ENCODE measurements around the gene PAK5.

PAK5 gene

GRCh38 chr20:9616455-9616805 lies 222.4 kb downstream of the PAK5 start:
- no peak for DNase-seq (ENCODE audit: low spot score)

- DNase-seq (ENCODE audit: low spot score) = no peak
These were observed 223.0 kb downstream of the PAK5 start for GRCh38 chr20:9615766-9616454.

- no peak for DNase-seq (ENCODE audit: low spot score)
These were observed 223.8 kb downstream of the PAK5 start for GRCh38 chr20:9615118-9615517.

DNA sequence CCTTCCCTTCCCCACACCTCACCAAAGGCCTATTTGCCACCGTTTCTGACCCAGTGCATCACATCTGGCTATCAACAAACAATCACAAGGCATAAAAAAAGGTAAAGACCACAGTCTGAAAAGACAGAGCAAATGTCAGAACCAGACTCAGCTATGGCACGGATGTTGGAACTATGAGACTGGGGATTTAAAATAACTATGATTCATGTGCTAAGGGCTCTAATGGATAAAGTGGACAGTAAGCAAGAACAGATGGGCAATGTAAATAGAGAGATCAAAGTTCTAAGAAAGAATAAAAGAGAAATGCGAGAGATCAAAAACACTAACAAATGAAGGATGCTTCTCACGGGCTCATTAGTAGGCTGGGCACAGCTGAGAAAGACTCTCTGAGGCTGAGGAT lies 225.0 kb downstream of the PAK5 start:
- DNase-seq (ENCODE audit: low spot score) = no peak

DNA sequence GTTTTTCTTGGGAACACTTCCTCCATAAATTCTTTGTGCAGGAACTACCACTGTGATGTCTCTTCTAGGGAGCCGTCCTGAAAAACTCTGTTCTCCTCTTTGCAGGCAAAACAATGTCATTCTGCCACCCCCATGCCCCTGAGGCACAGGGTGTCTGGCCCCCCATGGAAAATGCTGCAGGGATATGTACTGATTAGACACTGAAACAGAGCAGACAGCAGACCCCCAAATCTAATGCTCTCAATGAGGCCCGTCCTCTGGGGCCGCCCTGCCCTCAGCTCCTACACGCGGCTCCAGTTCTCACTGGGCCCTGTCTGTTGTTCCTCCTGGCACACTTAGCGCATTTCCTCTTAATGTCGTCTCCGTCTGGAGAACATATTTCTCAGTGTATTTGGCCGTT lies 227.0 kb downstream of the PAK5 start:
- DNase-seq (ENCODE audit: low spot score) = no peak

- no peak for DNase-seq (ENCODE audit: low spot score)
These were observed 228.2 kb downstream of the PAK5 start for GRCh38 chr20:9610665-9611064.

- DNase-seq (ENCODE audit: low spot score) = peak; percentile 38
These were observed 228.9 kb downstream of the PAK5 start for GRCh38 chr20:9609887-9610502.

GRCh38 chr20:9608639-9609340 lies 230.1 kb downstream of the PAK5 start:
- DNase-seq (ENCODE audit: low spot score) = no peak

DNA sequence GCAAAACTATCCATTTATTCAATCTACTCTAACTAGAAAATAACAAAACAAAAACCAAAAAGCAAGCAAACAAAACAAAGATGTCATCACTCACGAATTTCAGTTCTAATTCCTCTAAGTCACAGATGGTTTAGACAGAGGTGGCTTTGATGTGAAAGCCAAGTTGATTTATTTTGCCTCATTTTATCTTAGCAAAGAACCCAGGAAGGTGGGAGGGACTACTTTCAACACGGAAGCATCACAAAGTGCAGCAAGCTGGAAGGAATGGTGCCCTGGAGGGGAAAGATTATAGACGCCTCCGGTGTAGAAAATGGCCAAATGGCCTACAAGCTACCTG lies 236.1 kb downstream of the PAK5 start:
- no peak for DNase-seq (ENCODE audit: low spot score)

DNA sequence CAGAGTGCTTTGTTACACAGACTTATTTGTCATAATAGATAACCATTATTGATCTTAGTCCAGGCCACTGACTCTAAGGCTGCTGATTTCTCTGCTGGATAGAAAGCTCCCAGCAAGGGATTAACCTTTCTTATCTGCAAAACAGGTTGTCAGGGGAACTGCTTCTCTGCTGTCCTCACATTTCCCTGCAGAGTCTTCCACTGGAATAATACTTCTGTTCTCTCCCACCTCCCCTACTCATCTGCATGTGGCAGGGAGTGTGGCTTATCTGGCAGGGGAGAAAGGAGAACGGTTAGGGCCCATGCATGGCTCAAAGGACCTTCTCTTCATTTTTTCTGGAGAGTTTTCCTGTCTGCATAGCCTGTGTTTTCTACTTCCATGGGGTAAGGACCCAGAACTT lies 238.3 kb downstream of the PAK5 start:
- DNase-seq (ENCODE audit: low spot score) = no peak

DNA sequence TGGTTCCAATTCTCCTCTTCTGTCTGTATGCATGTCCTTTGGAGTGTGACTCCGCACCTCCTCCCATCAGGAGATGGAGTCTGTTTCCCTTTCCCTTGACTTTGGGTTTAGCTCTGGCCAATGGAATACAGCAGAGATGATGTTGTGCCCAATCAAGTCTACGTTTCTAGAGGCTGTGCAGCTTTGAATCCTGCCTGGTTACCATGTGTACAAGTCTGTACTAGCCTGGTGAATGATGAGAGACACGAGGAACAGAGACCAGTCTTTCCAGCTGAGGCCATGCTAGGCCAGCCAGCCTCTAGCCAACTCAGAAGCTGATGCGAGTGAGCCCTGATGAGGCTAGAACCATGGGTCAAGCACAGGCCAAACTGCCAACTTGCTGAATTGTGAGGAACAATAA lies 241.3 kb downstream of the PAK5 start:
- DNase-seq (ENCODE audit: low spot score) = no peak

GRCh38 chr20:9595763-9596162 lies 243.1 kb downstream of the PAK5 start:
- no peak for DNase-seq (ENCODE audit: low spot score)

GRCh38 chr20:9594284-9594875 lies 244.5 kb downstream of the PAK5 start:
- no peak for DNase-seq (ENCODE audit: low spot score)

DNA sequence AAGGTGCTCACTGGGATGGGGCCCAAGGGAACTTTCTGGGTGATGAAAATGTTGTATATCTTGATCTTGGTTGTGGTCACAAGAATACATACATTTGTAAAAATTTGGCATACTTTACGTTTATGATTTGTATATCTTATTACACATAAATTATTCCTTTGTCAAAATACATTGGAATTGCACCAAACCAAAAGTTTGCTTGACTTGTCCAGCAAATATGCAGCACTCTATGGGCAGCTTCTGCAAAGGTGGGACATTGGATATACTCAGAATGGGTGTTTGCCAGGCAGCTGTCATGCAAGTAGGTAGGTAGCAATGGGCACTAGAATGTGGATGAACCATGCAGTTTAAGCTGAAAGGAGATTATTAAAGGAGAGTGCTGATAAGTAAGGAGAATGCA lies 246.5 kb downstream of the PAK5 start:
- DNase-seq (ENCODE audit: low spot score) = no peak

DNA sequence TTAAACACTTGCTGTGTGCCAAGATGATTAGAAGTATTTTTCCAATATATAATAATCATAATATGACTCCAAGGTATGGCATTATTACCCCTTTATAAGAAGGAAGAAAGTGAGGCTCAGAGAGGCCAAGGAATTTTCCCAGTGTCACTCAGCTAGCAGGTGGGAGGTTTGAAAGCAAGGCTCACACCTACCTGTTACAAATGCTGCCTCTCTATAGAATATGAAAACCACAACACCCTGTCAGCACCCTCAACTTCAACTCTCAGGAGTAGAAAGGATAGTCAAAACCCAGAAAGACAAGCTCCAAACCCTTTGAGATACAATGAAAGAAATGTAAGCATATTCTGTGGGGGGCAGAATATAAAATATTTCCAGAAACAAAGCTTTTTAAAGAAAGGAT lies 247.8 kb downstream of the PAK5 start:
- no peak for DNase-seq (ENCODE audit: low spot score)

DNA sequence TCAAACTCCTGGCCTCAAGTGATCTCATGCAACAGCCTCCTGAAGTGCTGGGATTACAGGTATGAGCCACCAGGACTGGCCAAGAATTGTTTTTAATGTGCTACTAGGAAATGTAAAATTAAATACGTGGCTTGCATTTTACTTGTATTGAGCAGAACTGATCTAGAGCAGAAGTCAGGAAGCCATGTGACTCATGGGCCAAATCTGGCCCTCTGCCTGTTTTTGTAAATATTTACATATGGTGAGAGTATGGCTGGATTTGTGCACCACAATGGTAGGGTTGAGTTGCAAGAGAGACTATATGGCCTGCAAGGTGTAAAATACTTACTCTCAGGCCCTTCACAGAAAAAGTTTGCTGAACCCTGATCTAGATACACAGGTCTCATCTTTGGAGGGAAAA lies 248.7 kb downstream of the PAK5 start:
- DNase-seq (ENCODE audit: low spot score) = no peak

DNA sequence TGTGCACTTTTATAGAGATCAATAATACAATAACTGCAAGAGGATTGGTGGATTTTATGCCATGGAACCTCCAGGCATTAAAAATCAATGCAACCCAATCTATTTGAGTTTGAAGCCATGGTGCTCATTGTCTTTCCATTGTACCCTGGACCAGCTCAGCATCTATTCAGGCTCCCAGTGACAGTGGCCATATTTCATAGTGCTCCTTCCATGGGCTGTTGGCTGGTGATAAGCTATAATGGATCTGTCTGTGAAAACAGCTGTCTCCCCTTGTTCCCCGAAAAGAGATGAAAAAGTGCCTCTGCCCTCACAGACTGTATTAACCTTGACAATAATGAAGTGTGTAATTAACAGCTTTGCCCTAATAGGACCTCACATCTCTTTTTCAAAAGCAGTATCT lies 250.2 kb downstream of the PAK5 start:
- DNase-seq (ENCODE audit: low spot score) = no peak

- DNase-seq (ENCODE audit: low spot score) = no peak
These were observed 255.7 kb downstream of the PAK5 start for GRCh38 chr20:9583151-9583550.

- DNase-seq (ENCODE audit: low spot score) = no peak
These were observed 256.7 kb downstream of the PAK5 start for GRCh38 chr20:9582137-9582536.

DNA sequence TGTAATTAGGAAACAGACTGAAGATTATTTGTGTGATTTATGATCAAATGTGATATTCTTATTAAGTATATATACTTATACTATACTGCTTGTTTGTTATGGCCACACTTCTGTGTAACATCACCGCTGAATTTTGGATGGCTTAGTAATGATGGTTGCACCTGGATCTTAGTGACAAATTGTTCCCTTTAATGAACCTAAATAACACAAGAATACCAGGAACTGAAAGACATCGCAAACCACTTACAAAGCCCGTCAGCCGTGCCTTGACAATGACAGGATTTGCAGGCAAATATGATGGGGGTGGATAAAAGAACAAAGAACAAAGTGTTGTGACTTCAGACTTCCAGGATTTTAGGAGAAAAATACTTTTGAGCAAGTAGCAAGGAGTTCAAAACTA lies 257.4 kb downstream of the PAK5 start:
- no peak for DNase-seq (ENCODE audit: low spot score)

GRCh38 chr20:9578594-9578993 lies 260.3 kb downstream of the PAK5 start:
- DNase-seq (ENCODE audit: low spot score) = no peak

DNA sequence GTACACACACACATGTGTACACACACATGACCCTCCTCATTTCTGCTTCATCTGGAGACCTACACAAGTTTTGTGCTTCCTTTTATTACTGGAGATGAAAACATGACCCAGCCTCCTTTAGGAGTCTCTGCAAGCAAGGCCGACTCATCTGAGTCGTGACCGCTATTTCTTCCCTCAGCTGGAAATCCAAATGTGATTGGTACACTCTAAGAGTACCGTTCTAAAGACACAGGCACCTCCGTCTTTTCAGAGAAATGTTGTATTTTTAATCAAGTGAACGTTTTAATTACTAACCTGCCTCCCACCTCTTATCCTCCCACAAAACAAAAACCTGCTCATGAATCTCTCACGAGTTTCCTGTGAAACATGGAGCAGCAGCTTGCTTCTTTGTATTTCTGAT lies 261.5 kb downstream of the PAK5 start:
- DNase-seq (ENCODE audit: low spot score) = no peak

DNA sequence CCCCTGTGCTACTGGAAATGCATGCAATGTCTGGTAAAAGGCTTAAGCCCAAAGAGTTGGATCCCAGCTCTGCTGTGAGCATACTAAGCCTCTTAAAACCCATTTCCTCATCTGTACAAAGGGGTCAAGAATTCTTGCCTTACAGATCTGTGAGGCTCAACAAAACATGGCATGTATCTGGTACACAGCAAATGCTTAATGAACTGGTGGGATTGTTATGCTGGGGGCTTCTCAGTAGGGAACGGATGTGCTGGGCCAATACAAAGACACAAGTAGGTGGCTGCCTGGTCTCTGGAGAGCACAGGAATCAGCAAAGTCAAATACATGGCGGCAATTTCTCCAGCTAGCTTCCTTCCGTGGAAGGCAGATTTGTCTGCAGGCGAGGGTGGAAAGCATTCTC lies 262.2 kb downstream of the PAK5 start:
- peak; percentile 28 for DNase-seq (ENCODE audit: low spot score)

All from iPS-NIHi11 (cell line).